Testis (tissue), 2 donors: ENCODE measurements around the gene CCM2.

Experiments used
- CTCF ChIP-seq, 3 experiments: fragments of 450-650 bp in 2 of 3; fragments of 200-600 bp in 1 of 3; sonication (generic) in 1 of 3; IDR thresholded peaks; one replicate each; pipeline ENCODE4 v1.5.1; 2016 to 2019; ENCODE audit warnings: antibody characterized with exemption in 3 of 3, mild to moderate bottlenecking in 2 of 3, moderate library complexity in 1 of 3
- POLR2A ChIP-seq: fragments of 450-650 bp; IDR thresholded peaks from one replicate; pipeline ENCODE4 v1.6.1; 2017; ENCODE audit warnings: antibody characterized with exemption, mild to moderate bottlenecking, moderate library complexity

GRCh38 chr7:45013465-45013967 lies 13.5 kb downstream of the CCM2 start:
- TF ChIP-seq POLR2A (no peak), CTCF (IDR thresholded peaks at IDR 0.05) (no peak)
